GM23338 (cell line): ENCODE data around the gene AGO4. TPM values are rescaled to one million over a fixed set of nuclear protein-coding genes. Genes with fewer than 3 reads are reported as not detected.
"Not testable (repeated sequence)": the region's sequence is repeated elsewhere in the genome, so short reads cannot be mapped to it uniquely, and the experiment has no call there.

Experiments used
- ATAC-seq: fragments of 200-7000 bp; cut with Tn5 transposase; 3 replicates; pipeline ENCODE4 v1.9.1; 2020
- DNase-seq: peaks from one replicate; pipeline ENCODE4 v3.0.0-alpha.2; 2015; ENCODE audit warnings: low spot score
- H2AFZ ChIP-seq: fragments of 200-600 bp; sonication (generic); 2 replicates; pipeline ENCODE4 v1.8.0; 2016; ENCODE audit warnings: antibody characterized with exemption, mild to moderate bottlenecking, moderate library complexity
- H3F3A ChIP-seq: fragments of 200-600 bp; sonication (generic); replicated peaks from 2 replicates; pipeline ENCODE4 v1.8.0; 2017; ENCODE audit warnings: antibody characterized with exemption, mixed run types, low read depth
- H3K27ac ChIP-seq: fragments of 200-600 bp; sonication (generic); 2 replicates; pipeline ENCODE4 v1.6.1; 2016; ENCODE audit warnings: low read depth
- H3K27me3 ChIP-seq: fragments of 200-600 bp; sonication (generic); 2 replicates; pipeline ENCODE4 v1.8.0; 2016; ENCODE audit warnings: mild to moderate bottlenecking, mixed run types, moderate library complexity; ENCODE audit not compliant: insufficient read depth
- H3K36me3 ChIP-seq: fragments of 200-600 bp; sonication (generic); 2 replicates; pipeline ENCODE4 v1.8.0; 2016; ENCODE audit warnings: mild to moderate bottlenecking; ENCODE audit not compliant: insufficient read depth
- H3K4me1 ChIP-seq: fragments of 200-600 bp; sonication (generic); 2 replicates; pipeline ENCODE4 v1.8.0; 2016; ENCODE audit warnings: mild to moderate bottlenecking, moderate library complexity; ENCODE audit not compliant: insufficient read depth
- H3K4me2 ChIP-seq: fragments of 200-600 bp; sonication (generic); 2 replicates; pipeline ENCODE4 v1.7.1; 2017; ENCODE audit warnings: mixed run types
- H3K4me3 ChIP-seq: fragments of 200-600 bp; sonication (generic); 2 replicates; pipeline ENCODE4 v1.6.1; 2016; ENCODE audit warnings: mixed run types
- H3K79me2 ChIP-seq: fragments of 200-600 bp; sonication (generic); replicated peaks from 2 replicates; pipeline ENCODE4 v1.8.0; 2017; ENCODE audit warnings: mild to moderate bottlenecking; ENCODE audit not compliant: insufficient read depth
- H3K9me2 ChIP-seq: fragments of 200-600 bp; sonication (generic); 2 replicates; pipeline ENCODE4 v1.8.0; 2017; ENCODE audit not compliant: insufficient read depth
- H4K20me1 ChIP-seq: fragments of 200-600 bp; sonication (generic); replicated peaks from 2 replicates; pipeline ENCODE4 v1.8.0; 2017; ENCODE audit warnings: mild to moderate bottlenecking; ENCODE audit not compliant: insufficient read depth
- H3K27ac Mint-ChIP-seq: 2 replicates; pipeline ENCODE4 v1.8.0; 2020; ENCODE audit warnings: inconsistent platforms, mild to moderate bottlenecking, moderate library complexity, mixed read lengths
- H3K27me3 Mint-ChIP-seq: 3 replicates; pipeline ENCODE4 v1.8.0; 2022; ENCODE audit warnings: low read depth, mild to moderate bottlenecking, moderate library complexity, mixed read lengths, inconsistent platforms; ENCODE audit not compliant: insufficient read depth, poor library complexity
- H3K36me3 Mint-ChIP-seq: 3 replicates; pipeline ENCODE4 v1.8.0; 2021; ENCODE audit warnings: low read depth, mild to moderate bottlenecking, inconsistent platforms, moderate library complexity, mixed read lengths
- H3K4me1 Mint-ChIP-seq: 3 replicates; pipeline ENCODE4 v1.8.0; 2020; ENCODE audit warnings: mild to moderate bottlenecking, inconsistent platforms, mixed read lengths
- H3K4me3 Mint-ChIP-seq: 3 replicates; pipeline ENCODE4 v1.8.0; 2021; ENCODE audit warnings: moderate library complexity, mild to moderate bottlenecking, inconsistent platforms, mixed read lengths
- H3K9me3 Mint-ChIP-seq: 3 replicates; pipeline ENCODE4 v1.8.0; 2020; ENCODE audit warnings: moderate library complexity, mild to moderate bottlenecking, inconsistent platforms, mixed read lengths
- CREB1 ChIP-seq: fragments of 250-450 bp; sonication (Bioruptor Pico); IDR thresholded peaks from 2 replicates; pipeline ENCODE4 v1.5.0; 2020; ENCODE audit warnings: low read depth, mild to moderate bottlenecking, moderate library complexity
- JUNB ChIP-seq: IDR thresholded peaks from one replicate; pipeline ENCODE4 v1.6.1; 2016; ENCODE audit warnings: antibody characterized with exemption; ENCODE audit not compliant: unreplicated experiment
- STAT1 ChIP-seq: IDR thresholded peaks from one replicate; pipeline ENCODE4 v1.6.1; 2016; ENCODE audit warnings: antibody characterized with exemption; ENCODE audit not compliant: unreplicated experiment
- ZNF114 ChIP-seq: fragments of 250-450 bp; sonication (Bioruptor Pico); IDR thresholded peaks from 2 replicates; pipeline ENCODE4 v1.5.0; 2020; ENCODE audit warnings: mild to moderate bottlenecking, moderate library complexity
- ZNF462 ChIP-seq: fragments of 250-450 bp; sonication (Bioruptor Pico); IDR thresholded peaks from 2 replicates; pipeline ENCODE4 v1.5.0; 2020; ENCODE audit warnings: mild to moderate bottlenecking, moderate library complexity
- polyA plus RNA-seq: library from polyadenylated mRNA; unstranded; fragments of >200 nt; fragmentation: Nextera tagmentation; extraction: Ambion mirVana; gene quantifications from 2 replicates; pipeline ENCODE4 v1.2.1, GENCODE V29; 2016
- total RNA-seq: library from RNA; depleted of rRNA; stranded (reverse); fragments of >200 nt; shearing (Covaris generic); gene quantifications from 2 replicates; pipeline ENCODE4 v1.2.3, GENCODE V29; 2014
- TF ChIP-seq, protein P1 (sequence below): IDR thresholded peaks from one replicate; pipeline ENCODE4 v1.6.1; 2018; ENCODE audit warnings: antibody characterized with exemption; ENCODE audit not compliant: unreplicated experiment
- TF ChIP-seq, protein P2 (sequence below): IDR thresholded peaks from 2 replicates; pipeline ENCODE4 v1.6.1; 2016; ENCODE audit warnings: antibody characterized with exemption

Gene AGO4
- total and polyA plus RNA-seq, 2 experiments from 2014 or later, result 1.7 to 9.7 TPM

- TF ChIP-seq ZNF462 (CRISPR knock-in tag), result no peak
Observed at GRCh38 chr1:35873243-35873750, 65.5 kb downstream of the AGO4 start (continued).

DNA sequence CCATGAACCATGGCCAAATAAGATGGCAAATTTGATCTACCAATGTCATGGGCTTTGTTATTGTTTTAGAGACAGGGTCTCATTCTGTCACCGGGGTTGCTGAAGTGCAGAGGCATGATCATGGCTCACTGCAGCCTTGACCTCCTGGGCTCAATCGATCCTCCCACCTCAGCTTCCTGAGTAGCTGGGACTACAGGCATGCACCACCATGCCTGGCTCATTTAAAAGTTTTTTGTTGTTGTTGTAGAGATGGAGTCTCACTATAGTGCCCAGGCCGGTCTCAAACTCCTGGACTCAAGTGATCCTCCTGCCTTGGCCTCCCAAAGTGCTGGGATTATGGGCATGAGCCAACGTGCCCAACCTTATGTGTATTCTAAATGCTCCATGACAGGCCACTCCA, 66.3 kb downstream of the AGO4 start:
- not testable (repeated sequence) for H3K36me3 ChIP-seq, H4K20me1 ChIP-seq, H3K27me3 ChIP-seq, H3K27ac ChIP-seq, H3K27me3 Mint-ChIP-seq, H3K4me1 ChIP-seq, H2AFZ ChIP-seq, H3K9me3 Mint-ChIP-seq, H3F3A ChIP-seq, H3K4me3 Mint-ChIP-seq, H3K4me2 ChIP-seq, H3K36me3 Mint-ChIP-seq, H3K4me3 ChIP-seq, ATAC-seq, H3K79me2 ChIP-seq, DNase-seq, H3K4me1 Mint-ChIP-seq, H3K9me2 ChIP-seq, H3K27ac Mint-ChIP-seq

DNA sequence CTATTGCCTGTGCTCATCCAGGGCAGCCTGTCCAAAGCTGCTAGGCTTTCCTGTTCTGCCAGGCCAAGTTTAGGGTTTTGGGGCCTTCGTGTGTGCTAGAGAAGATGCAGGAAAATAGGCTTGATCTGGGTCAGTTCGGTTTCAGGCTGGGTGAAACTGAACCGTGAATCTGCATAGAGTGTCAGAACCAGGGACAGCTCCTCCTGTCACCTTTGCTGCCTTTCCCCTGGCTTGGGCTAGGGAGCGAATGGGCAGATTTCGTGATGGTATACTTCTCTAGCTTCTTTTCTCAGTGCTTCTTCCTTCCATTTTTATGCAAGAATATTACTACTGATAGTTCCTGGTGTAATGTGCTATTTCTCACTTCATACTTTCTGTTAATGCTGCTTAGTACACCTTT, 69.2 kb downstream of the AGO4 start:
- H3K4me3 ChIP-seq, result no peak overlapping the region
- ATAC-seq, result peak; percentile 97
- H4K20me1 ChIP-seq, result 0 out of 2 replicates have a peak, but pooled peaks cover 2% of the 10 kb centered on the region
- H3K36me3 Mint-ChIP-seq, result no peaks in the 10 kb centered on the region; the same call in 2 of the 3 replicates
- H3F3A ChIP-seq, result peaks cover 2% of the 10 kb centered on the region; the same call in 1 of the 2 replicates
- no peaks in the 10 kb centered on the region for H3K36me3 ChIP-seq
- H3K9me3 Mint-ChIP-seq, result no peaks in the 10 kb centered on the region
- H3K4me2 ChIP-seq, result no peak overlapping the region
- no peak overlapping the region for H3K4me3 Mint-ChIP-seq
- H3K79me2 ChIP-seq, result no peaks in the 10 kb centered on the region
- peaks cover 3% of the 10 kb centered on the region for H3K27me3 Mint-ChIP-seq
- H3K9me2 ChIP-seq, result no peaks in the 10 kb centered on the region
- peak; percentile 80 for DNase-seq
- H3K27me3 ChIP-seq, result no peaks in the 10 kb centered on the region
- H2AFZ ChIP-seq, result no peak overlapping the region
- H3K4me1 ChIP-seq, result no peaks in the 10 kb centered on the region
- no peak overlapping the region for H3K27ac ChIP-seq
- H3K4me1 Mint-ChIP-seq, result peaks cover 2% of the 10 kb centered on the region; the same call in 2 of the 3 replicates
- H3K27ac Mint-ChIP-seq, result no peak overlapping the region
- TF ChIP-seq, protein P1, sequence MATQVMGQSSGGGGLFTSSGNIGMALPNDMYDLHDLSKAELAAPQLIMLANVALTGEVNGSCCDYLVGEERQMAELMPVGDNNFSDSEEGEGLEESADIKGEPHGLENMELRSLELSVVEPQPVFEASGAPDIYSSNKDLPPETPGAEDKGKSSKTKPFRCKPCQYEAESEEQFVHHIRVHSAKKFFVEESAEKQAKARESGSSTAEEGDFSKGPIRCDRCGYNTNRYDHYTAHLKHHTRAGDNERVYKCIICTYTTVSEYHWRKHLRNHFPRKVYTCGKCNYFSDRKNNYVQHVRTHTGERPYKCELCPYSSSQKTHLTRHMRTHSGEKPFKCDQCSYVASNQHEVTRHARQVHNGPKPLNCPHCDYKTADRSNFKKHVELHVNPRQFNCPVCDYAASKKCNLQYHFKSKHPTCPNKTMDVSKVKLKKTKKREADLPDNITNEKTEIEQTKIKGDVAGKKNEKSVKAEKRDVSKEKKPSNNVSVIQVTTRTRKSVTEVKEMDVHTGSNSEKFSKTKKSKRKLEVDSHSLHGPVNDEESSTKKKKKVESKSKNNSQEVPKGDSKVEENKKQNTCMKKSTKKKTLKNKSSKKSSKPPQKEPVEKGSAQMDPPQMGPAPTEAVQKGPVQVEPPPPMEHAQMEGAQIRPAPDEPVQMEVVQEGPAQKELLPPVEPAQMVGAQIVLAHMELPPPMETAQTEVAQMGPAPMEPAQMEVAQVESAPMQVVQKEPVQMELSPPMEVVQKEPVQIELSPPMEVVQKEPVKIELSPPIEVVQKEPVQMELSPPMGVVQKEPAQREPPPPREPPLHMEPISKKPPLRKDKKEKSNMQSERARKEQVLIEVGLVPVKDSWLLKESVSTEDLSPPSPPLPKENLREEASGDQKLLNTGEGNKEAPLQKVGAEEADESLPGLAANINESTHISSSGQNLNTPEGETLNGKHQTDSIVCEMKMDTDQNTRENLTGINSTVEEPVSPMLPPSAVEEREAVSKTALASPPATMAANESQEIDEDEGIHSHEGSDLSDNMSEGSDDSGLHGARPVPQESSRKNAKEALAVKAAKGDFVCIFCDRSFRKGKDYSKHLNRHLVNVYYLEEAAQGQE, result peak; percentile 89
- TF ChIP-seq JUNB (no peak), STAT1 (no peak), CREB1 (no peak), ZNF114 (CRISPR knock-in tag) (no peak)
- TF ChIP-seq, protein P2, sequence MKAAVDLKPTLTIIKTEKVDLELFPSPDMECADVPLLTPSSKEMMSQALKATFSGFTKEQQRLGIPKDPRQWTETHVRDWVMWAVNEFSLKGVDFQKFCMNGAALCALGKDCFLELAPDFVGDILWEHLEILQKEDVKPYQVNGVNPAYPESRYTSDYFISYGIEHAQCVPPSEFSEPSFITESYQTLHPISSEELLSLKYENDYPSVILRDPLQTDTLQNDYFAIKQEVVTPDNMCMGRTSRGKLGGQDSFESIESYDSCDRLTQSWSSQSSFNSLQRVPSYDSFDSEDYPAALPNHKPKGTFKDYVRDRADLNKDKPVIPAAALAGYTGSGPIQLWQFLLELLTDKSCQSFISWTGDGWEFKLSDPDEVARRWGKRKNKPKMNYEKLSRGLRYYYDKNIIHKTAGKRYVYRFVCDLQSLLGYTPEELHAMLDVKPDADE, result no peak
